Esophagus (tissue), 2 donors: Measurements from ENCODE around the gene KIF1A. TPM values are rescaled to one million over a fixed set of nuclear protein-coding genes. Genes with fewer than 3 reads are reported as not detected.

Source experiments
- H3K27ac ChIP-seq, 2 donors: one replicate each; pipeline ENCODE4 v1.5.1; 2013; ENCODE audit warnings: low read depth in 2 of 2, mild to moderate bottlenecking in 2 of 2, inconsistent platforms in 1 of 2, low read length in 1 of 2, moderate library complexity in 1 of 2
- H3K27me3 ChIP-seq, 2 donors: one replicate each; pipeline ENCODE4 v1.6.1; 2013; ENCODE audit warnings: low read length in 2 of 2, control low read depth in 1 of 2, mild to moderate bottlenecking in 1 of 2; ENCODE audit not compliant: insufficient read depth in 2 of 2, control insufficient read depth in 1 of 2
- H3K36me3 ChIP-seq, 2 donors: one replicate each; pipeline ENCODE4 v1.6.1; 2013; ENCODE audit warnings: low read length in 1 of 2; ENCODE audit not compliant: control insufficient read depth in 2 of 2, insufficient read depth in 2 of 2
- H3K4me1 ChIP-seq, 2 donors: one replicate each; pipeline ENCODE4 v1.6.1; 2013; ENCODE audit warnings: low read length in 1 of 2; ENCODE audit not compliant: control insufficient read depth in 2 of 2, insufficient read depth in 2 of 2
- H3K4me3 ChIP-seq, 2 donors: one replicate each; pipeline ENCODE4 v1.5.1; 2013; ENCODE audit warnings: low read length in 2 of 2, mild to moderate bottlenecking in 2 of 2, low read depth in 1 of 2, moderate library complexity in 1 of 2
- H3K9me3 ChIP-seq, 2 donors: one replicate each; pipeline ENCODE4 v1.6.1; 2013; ENCODE audit warnings: mild to moderate bottlenecking in 2 of 2, low read depth in 1 of 2, low read length in 1 of 2, moderate library complexity in 1 of 2; ENCODE audit not compliant: control insufficient read depth in 2 of 2, insufficient read depth in 1 of 2
- WGBS, 2 donors: extraction: QIAGEN DNeasy Blood & Tissue Kit; methylation state at CpG; one replicate each; pipeline ENCODE4 v1.1.7; 2013; 5-methylcytosine and 5-hydroxymethylcytosine counted together
- polyA plus RNA-seq, 2 donors: library from polyadenylated mRNA; stranded (reverse); fragments of 200-250 nt; gene quantifications; one replicate each; pipeline ENCODE4 v1.2.3, GENCODE V29; 2013
- donor health status: healthy with polysubstance abuse.
- donor health status: Bipolar disorder and iron deficiency.

The KIF1A gene
- polyA plus RNA-seq, 2 donors, result 0.04 to 0.06 TPM

GRCh38 chr2:240768216-240768615 lies 51.8 kb downstream of the KIF1A start:
- 86 to 88% methylated on average over 7 of the region's 7 CpGs for WGBS, 2 donors
- Histone ChIP-seq H3K27me3 (no peaks in the 10 kb centered on the region), H3K27ac (no peak overlapping the region), H3K4me3 (no peak overlapping the region), H3K36me3 (no peaks in the 10 kb centered on the region), H3K9me3 (no peaks in the 10 kb centered on the region), H3K4me1 (no peaks in the 10 kb centered on the region)

- 89 to 93% methylated on average over 5 of the region's 5 CpGs for WGBS, 2 donors
Observed at GRCh38 chr2:240767341-240767740, 52.7 kb downstream of the KIF1A start.

GRCh38 chr2:240766072-240766471 lies 53.9 kb downstream of the KIF1A start:
- no peaks in the 10 kb centered on the region for H3K4me1 ChIP-seq
- WGBS, 2 donors, result 82 to 83% methylated on average over 7 of the region's 7 CpGs
- no peaks in the 10 kb centered on the region for H3K9me3 ChIP-seq
- H3K27ac ChIP-seq, result no peak overlapping the region
- H3K27me3 ChIP-seq, result no peaks in the 10 kb centered on the region
- no peak overlapping the region for H3K4me3 ChIP-seq
- no peaks in the 10 kb centered on the region for H3K36me3 ChIP-seq

More at GRCh38 chr2:240767341-240767740, 52.7 kb downstream of the KIF1A start:
- Histone ChIP-seq H3K9me3 (no peaks in the 10 kb centered on the region), H3K27ac (no peak overlapping the region), H3K4me1 (no peaks in the 10 kb centered on the region), H3K27me3 (no peaks in the 10 kb centered on the region), H3K4me3 (no peak overlapping the region), H3K36me3 (no peaks in the 10 kb centered on the region)

GRCh38 chr2:240765007-240765406 lies 55.0 kb downstream of the KIF1A start:
- Histone ChIP-seq H3K27ac (no peak overlapping the region), H3K4me1 (no peaks in the 10 kb centered on the region)
- WGBS, 2 donors, result 64 to 68% methylated on average over 7 of the region's 7 CpGs

GRCh38 chr2:240764605-240765004 lies 55.4 kb downstream of the KIF1A start:
- Histone ChIP-seq H3K4me1 (no peaks in the 10 kb centered on the region), H3K27me3 (no peaks in the 10 kb centered on the region), H3K4me3 (no peak overlapping the region), H3K27ac (no peak overlapping the region), H3K36me3 (no peaks in the 10 kb centered on the region), H3K9me3 (no peaks in the 10 kb centered on the region)
- WGBS, 2 donors, result 79 to 82% methylated on average over 5 of the region's 5 CpGs

More at GRCh38 chr2:240765007-240765406, 55.0 kb downstream of the KIF1A start:
- no peaks in the 10 kb centered on the region for H3K9me3 ChIP-seq
- H3K4me3 ChIP-seq, result no peak overlapping the region
- H3K27me3 ChIP-seq, result no peaks in the 10 kb centered on the region
- H3K36me3 ChIP-seq, result no peaks in the 10 kb centered on the region

- Histone ChIP-seq H3K9me3 (no peaks in the 10 kb centered on the region), H3K4me3 (no peak overlapping the region), H3K4me1 (no peaks in the 10 kb centered on the region), H3K36me3 (no peaks in the 10 kb centered on the region), H3K27me3 (no peaks in the 10 kb centered on the region), H3K27ac (no peak overlapping the region)
- 89 to 90% methylated on average over 19 to 21 of the region's 21 CpGs for WGBS, 2 donors
Observed at GRCh38 chr2:240762971-240763370, 57.0 kb downstream of the KIF1A start.

GRCh38 chr2:240762249-240762648 lies 57.8 kb downstream of the KIF1A start:
- H3K27me3 ChIP-seq, result no peaks in the 10 kb centered on the region
- H3K27ac ChIP-seq, result no peak overlapping the region
- H3K4me1 ChIP-seq, result no peaks in the 10 kb centered on the region
- no peaks in the 10 kb centered on the region for H3K36me3 ChIP-seq
- no peaks in the 10 kb centered on the region for H3K9me3 ChIP-seq
- 86 to 90% methylated on average over 8 of the region's 8 CpGs for WGBS, 2 donors
- H3K4me3 ChIP-seq, result no peak overlapping the region

GRCh38 chr2:240760576-240761246 lies 59.3 kb downstream of the KIF1A start:
- no peaks in the 10 kb centered on the region for H3K27me3 ChIP-seq
- no peaks in the 10 kb centered on the region for H3K36me3 ChIP-seq
- H3K4me3 ChIP-seq, result no peak overlapping the region
- no peaks in the 10 kb centered on the region for H3K4me1 ChIP-seq
- no peak overlapping the region for H3K27ac ChIP-seq
- WGBS, 2 donors, result 67 to 71% methylated on average over 22 of the region's 22 CpGs
- H3K9me3 ChIP-seq, result no peaks in the 10 kb centered on the region

- no peaks in the 10 kb centered on the region for H3K9me3 ChIP-seq
Observed at GRCh38 chr2:240760121-240760520, 59.9 kb downstream of the KIF1A start.

GRCh38 chr2:240759459-240759858 lies 60.6 kb downstream of the KIF1A start:
- H3K4me1 ChIP-seq, result no peaks in the 10 kb centered on the region
- H3K27ac ChIP-seq, result no peak overlapping the region
- H3K27me3 ChIP-seq, result no peaks in the 10 kb centered on the region
- no peak overlapping the region for H3K4me3 ChIP-seq
- no peaks in the 10 kb centered on the region for H3K9me3 ChIP-seq
- WGBS, 2 donors, result 78 to 88% methylated on average over 5 of the region's 5 CpGs
- H3K36me3 ChIP-seq, result no peaks in the 10 kb centered on the region

More at GRCh38 chr2:240760121-240760520, 59.9 kb downstream of the KIF1A start:
- no peak overlapping the region for H3K27ac ChIP-seq
- no peak overlapping the region for H3K4me3 ChIP-seq
- no peaks in the 10 kb centered on the region for H3K4me1 ChIP-seq
- no peaks in the 10 kb centered on the region for H3K36me3 ChIP-seq
- no peaks in the 10 kb centered on the region for H3K27me3 ChIP-seq
- WGBS, 2 donors, result 64 to 66% methylated on average over 7 of the region's 7 CpGs
